T-helper 9 cell (primary cell): Measurements from ENCODE around the gene NALF2.

Experiments used
- DNase-seq: peaks from one replicate; pipeline ENCODE4 v3.0.0-alpha.2; 2020
- total RNA-seq, 2 donors: gene quantifications; one replicate each; lab custom pipeline; 2026; lab: John Stamatoyannopoulos, UW

Gene NALF2
- 0 reads per million in 2 donors for total RNA-seq

DNA sequence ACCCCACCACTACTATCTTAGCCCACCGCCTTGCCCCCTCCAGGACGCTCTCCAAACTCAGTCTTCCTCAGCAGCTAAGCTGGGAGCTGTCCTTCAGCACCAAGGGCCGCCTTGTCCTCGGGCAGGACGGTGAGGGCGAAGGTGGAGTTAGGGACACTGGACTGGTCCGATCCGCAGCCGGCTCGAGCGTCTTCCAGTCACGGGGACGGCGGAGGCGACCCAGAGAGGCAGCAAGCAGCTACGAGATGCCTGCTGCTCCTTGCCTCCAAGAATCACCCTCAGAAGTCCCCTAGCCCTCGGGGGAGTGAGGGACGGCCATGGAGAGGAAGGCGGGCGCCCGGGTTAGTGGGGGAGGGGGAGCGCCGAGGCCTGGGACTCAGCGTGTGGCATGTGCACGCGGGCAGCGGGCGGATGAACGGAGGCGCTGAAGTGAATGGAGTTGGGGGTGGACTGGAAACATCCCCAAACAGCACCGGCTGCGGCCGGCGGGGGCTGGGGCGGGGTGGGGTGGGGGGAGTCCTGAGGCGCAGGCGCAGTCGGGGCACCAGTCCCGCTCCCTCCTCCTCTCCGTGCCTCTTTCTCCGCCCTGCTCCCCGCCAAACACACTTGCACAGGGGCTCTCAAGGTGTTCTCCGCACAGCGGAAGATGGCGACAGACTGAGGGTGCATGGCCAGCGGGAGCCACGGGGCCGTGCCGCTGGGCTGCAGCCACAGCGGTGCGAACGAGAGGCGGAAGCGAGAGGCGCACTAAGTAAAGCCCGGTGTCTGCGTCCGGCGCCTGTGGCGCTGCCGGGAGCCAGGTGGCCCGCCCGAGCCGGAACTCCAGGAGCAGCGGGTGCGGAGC, at the start of gene NALF2:
Gene NALF2 (plus strand): TSS at position 545 of the 844 bp plus-strand sequence. CDS start 957 bp downstream, outside the sequence.
- no peak for DNase-seq

DNA sequence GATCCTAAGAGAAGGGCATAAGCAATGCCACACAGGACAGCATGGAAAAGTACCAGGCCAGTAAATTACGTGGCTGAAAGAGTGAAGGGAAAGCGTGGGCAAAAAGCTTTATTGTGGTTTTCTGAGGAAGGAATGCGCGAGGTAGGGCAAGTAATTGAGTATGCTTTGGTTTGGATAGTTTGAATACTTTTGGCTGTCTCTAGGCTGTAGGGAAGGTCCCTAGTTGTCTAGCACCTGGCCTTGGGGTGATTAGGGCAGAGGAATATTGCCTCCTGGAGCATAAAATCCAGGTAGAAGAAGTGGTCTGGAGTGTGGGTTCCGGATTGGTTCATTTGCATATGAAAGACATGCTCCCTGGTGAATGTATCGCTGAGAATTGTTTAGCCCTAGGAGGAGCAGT, 46.4 kb upstream of the NALF2 start:
- DNase-seq, result no peak

DNA sequence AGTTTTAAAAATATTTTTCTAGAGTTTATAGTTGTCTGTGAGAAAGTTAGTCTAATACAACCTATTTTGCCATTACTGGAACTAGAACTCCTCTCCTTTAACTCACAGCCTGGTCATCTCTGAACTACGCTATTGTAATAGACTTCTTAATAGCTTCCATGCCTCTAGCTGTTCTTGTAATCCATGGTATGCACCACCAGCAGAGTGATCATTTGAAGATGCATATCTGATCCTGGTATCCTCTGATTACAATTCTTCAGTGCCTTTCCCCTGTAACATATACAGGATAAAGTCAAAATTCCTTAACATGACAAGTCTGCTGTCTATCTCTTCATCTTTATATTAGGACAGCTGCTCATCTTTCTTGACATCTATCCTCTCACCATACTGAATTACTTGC, 37.6 kb upstream of the NALF2 start:
- DNase-seq, result no peak

DNA sequence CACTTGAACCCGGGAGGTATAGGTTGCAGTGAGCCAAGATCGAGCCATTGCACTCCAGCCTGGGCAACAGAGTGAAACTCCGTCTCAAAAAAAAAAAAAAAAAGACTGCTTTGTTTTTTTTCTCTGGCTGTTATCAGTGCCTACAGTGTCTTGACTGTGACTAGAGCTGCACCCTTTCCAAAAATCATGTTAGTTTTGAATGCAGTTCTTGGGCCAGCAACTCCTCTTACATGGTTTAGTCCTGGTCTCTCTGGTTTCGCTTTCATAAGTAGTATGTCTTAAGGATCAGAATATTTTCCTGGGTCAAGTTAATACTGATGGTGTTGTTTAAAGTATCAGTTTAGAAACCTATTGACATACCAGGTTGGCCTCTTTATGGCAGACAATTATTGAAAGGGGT, 34.2 kb upstream of the NALF2 start:
- no peak for DNase-seq

DNA sequence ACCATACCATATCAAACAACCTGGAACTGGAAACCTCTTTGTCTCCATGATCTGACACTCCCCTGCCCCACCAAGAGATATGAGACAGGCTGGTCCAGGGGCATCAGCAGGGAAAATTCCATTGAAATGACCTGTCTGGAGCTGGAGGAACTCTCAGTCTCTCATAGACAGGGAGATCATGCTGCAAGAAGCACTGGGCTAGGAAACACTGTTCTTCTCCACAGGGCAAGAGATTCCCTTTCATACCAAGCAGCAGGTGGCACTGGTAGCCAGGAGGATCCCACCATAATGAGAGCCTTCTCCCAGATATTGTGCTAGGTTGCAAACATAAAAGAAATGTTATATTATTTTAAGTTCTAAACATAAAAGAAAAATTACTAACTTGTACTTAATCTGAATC, 14.5 kb upstream of the NALF2 start:
- DNase-seq, result no peak

DNA sequence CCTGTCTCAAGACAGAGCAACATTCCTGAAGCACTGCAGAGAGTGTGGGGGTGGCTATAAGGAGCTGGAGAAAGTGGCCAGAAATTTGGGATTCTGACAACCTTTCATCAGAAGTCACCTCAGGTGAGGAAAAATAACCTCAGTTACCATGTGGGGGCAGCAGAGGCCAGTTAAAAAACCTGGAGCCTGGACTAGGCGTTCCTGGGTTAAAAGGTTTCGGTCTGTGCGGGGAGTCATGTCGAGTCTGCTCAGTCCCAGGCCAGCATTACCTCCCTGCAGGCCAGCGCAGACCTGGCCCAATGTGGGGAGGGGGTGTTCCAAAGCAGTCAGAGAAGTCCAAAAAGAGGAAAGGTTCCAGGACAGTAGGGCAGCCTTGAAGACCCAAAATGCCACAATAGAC, 10.9 kb upstream of the NALF2 start:
- peak; percentile 11 for DNase-seq

DNA sequence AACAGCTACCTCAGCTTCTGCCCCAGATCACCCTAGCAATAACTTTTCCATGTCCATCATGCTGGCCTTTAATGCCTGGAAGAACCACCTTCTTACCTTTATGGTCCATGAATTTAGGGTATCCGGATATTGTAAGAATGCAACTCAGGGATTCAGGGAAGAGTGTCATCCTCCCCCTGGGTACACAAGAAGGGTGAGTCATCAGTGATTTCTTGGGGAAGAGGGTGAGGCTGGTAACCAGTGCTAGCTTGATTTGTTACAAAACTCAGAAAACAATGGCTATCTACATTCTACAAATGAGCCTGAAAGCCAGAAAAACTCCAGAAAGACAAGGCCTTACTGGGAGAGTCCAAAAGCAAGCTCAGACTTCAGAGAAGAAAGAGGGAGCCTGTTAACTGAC, 10.4 kb upstream of the NALF2 start:
- no peak for DNase-seq

GRCh38 chrX:69496183-69496582, 7.9 kb upstream of the NALF2 start:
- no peak for DNase-seq

DNA sequence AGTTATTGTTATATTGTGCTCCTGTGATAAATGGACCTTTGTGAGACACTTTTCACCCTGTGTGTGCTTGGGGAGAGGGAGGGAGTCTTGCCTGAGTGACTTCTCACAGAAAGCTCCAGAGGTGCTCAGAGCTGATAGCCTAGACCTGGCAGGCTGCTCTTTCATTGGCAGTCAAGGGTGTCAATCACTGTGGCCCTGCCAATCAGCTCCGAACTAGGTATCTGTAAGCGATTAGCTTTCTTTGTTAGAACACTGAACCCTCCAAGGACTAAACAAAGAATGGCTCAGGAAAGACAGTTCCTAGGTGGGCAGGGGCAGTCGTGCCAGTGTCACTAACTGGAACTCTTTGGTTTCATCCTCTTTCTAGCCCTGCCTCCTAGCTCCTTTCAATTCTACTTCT, 2.7 kb upstream of the NALF2 start:
- no peak for DNase-seq

DNA sequence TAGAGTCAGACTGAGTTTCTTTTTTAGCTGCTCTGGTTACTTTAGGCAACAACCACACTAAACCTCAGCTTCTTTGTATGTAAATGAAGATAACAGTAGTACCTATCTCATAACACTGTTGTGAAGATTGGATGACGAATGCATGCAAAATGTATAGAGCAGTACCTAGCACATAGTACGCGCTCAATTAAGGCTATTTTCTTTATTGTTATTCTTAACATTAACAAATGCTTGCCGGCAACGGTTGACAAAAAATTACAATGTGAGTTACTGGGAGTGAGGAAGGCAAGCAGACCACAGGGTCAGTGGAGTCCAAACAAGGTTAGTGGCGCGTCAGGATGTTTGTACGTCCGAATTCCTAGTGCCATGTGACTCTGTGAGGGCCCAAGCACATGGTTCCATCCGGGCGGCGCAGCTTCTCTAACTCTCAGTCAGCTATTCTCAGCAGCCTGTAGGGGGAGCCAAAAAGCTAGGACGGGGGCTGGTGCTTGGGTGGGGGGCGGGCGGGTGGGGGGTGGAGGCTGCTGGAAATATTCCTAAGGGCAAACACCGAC, 821 bp upstream of the NALF2 start:
- no peak for DNase-seq

- no peak for DNase-seq
Measured at GRCh38 chrX:69504626-69505612, 793 bp downstream of the NALF2 start.

DNA sequence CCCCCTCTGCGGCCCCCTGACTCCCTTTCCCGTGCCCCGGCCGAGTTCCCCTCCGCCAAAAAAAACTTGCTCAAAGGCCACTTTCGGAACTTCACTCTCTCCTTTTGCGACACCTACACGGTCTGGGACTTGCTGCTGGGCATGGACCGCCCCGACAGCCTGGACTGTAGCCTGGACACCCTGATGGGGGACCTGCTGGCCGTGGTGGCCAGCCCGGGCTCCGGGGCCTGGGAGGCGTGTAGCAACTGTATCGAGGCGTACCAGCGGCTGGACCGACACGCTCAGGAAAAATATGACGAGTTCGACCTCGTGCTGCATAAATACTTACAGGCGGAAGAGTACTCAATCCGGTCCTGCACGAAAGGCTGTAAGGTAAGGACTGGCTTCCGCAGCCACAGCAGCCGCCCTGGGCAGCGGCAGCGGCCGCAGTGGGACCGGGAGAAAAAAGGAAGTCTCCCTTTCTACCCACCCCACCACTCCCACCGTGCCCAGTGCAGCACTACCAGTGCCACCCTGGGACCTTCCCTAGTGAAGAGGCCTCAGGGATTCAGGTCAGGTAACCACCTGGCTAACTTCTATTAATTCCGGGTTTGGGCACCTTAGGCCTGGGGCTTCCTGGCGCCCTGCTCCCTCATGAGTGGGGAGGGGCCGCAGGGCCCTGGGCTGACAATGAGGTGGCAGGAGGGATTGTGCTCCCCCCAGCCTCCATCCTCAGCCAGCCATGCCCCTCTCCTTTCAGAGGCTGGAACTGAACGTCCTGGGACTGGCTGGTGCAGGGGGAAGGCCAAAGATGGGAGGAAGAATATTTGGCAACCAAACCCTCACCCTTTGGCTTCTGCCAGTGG, 1.9 kb downstream of the NALF2 start:
- no peak for DNase-seq

DNA sequence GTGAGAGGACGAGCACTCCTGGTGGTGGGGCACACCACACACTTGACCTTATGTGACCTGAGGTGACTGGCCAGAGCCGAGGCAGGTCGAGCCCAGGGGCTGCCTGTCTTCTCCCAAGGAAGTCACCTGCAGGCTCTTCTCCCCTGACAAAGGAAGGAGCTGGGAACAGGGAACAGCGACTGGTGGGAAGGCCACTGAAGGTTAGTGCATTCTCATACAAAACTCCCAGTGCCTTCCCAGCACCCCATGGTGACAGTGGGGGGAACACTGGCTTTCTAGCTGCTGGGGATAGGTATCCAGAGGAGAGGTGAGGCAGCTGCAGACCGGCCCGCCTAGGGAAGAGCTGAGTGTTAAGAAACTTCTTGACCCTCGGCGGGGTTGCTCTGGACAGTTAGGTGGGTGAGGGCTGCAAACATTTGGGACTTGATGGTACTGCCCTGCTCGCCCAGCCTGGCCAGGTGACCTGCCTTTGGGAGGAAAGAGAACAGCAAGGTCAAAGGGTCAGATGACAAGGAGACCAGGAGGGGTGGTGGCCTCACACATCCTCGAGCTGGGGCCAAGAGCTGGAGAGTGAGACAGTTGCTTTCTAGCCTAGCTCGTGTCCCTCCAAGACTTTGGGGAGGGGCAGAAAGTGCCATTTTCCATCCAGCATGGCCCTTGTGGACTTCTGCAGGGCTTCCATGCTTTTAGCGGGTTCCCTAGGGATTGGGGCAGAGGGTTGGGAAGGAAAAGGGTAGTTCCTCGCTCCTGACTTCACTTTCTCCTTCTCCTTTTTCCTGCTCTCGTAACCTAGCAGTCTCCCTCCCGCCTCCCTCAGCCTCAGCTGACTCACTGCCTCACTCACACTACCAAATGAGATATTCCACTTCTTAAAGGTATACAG, 2.7 kb downstream of the NALF2 start:
- DNase-seq, result no peak

GRCh38 chrX:69507500-69507789, 3.3 kb downstream of the NALF2 start:
- no peak for DNase-seq

- DNase-seq, result no peak
Measured at GRCh38 chrX:69508610-69509009, 4.5 kb downstream of the NALF2 start.

- DNase-seq, result no peak
Measured at GRCh38 chrX:69510137-69510715, 6.1 kb downstream of the NALF2 start.

GRCh38 chrX:69510914-69511513, 6.9 kb downstream of the NALF2 start:
- DNase-seq, result no peak

- DNase-seq, result no peak
Measured at GRCh38 chrX:69522052-69522451, 17.9 kb downstream of the NALF2 start.

- DNase-seq, result no peak
Measured at GRCh38 chrX:69523314-69523713, 19.2 kb downstream of the NALF2 start.

DNA sequence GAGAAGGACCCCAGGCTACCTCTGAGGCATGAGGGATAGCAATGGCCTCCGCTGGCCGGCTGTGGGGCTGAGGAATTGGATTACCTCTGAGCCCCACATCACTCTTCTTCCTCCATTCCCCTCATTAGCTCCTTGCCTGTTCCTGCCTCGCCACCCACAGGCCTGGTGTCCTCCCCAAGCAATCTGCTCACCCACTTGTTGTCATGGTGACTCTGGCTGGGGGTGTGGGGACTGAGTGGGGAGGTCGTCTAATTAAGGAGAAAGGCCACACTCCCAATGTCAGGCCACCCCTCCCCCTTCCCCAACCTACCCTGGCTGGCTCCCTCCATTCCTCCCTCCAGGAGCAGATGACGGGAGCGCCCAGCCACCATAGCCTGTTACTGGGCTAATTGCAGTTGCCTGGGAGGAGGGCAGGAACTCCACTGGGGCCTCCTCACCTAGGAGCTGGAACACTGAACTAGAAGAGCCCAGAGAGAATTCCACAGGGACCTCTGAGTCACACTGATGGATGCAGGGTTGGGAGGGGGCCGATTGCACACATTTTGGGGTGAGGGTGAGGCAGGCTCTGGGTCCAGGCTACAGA, 20.7 kb downstream of the NALF2 start:
- no peak for DNase-seq
